RWPE2 (cell line): ENCODE results near the gene TAF15.

Experiments used
- ATAC-seq: fragments of 200-7000 bp; cut with Tn5 transposase; 3 replicates; pipeline ENCODE4 v1.9.1; 2021; ENCODE audit warnings: low read depth
- DNase-seq: peaks from one replicate; pipeline ENCODE4 v3.0.0-alpha.2; 2020; ENCODE audit warnings: low spot score
- H3K27ac ChIP-seq: fragments of 450-650 bp; 2 replicates; pipeline ENCODE4 v1.5.1; 2017; ENCODE audit warnings: mild to moderate bottlenecking; ENCODE audit not compliant: poor library complexity, severe bottlenecking
- H3K27me3 ChIP-seq: fragments of 250-450 bp; sonication (Bioruptor Pico); 2 replicates; pipeline ENCODE4 v1.5.1; 2021; ENCODE audit warnings: mild to moderate bottlenecking, moderate library complexity; ENCODE audit not compliant: insufficient read depth, poor library complexity, severe bottlenecking
- H3K36me3 ChIP-seq: fragments of 250-450 bp; sonication (Bioruptor Pico); 2 replicates; pipeline ENCODE4 v1.5.1; 2020; ENCODE audit warnings: low read depth, mild to moderate bottlenecking, moderate library complexity
- H3K4me1 ChIP-seq: fragments of 250-450 bp; sonication (Bioruptor Pico); 2 replicates; pipeline ENCODE4 v1.5.1; 2021; ENCODE audit warnings: mild to moderate bottlenecking, moderate library complexity; ENCODE audit not compliant: insufficient read depth, poor library complexity, severe bottlenecking
- H3K4me3 ChIP-seq: fragments of 250-450 bp; sonication (Bioruptor Pico); 2 replicates; pipeline ENCODE4 v1.5.1; 2021; ENCODE audit warnings: mild to moderate bottlenecking, moderate library complexity; ENCODE audit not compliant: severe bottlenecking
- H3K9me3 ChIP-seq: fragments of 250-450 bp; sonication (Bioruptor Pico); 2 replicates; pipeline ENCODE4 v1.5.1; 2021; ENCODE audit warnings: mild to moderate bottlenecking, moderate library complexity; ENCODE audit not compliant: severe bottlenecking
- TF ChIP-seq, protein P1 (sequence below): fragments of 450-650 bp; IDR thresholded peaks from one replicate; pipeline ENCODE4 v1.5.1; 2017; ENCODE audit warnings: mild to moderate bottlenecking, moderate library complexity; ENCODE audit not compliant: poor library complexity, severe bottlenecking

The TAF15 gene

DNA sequence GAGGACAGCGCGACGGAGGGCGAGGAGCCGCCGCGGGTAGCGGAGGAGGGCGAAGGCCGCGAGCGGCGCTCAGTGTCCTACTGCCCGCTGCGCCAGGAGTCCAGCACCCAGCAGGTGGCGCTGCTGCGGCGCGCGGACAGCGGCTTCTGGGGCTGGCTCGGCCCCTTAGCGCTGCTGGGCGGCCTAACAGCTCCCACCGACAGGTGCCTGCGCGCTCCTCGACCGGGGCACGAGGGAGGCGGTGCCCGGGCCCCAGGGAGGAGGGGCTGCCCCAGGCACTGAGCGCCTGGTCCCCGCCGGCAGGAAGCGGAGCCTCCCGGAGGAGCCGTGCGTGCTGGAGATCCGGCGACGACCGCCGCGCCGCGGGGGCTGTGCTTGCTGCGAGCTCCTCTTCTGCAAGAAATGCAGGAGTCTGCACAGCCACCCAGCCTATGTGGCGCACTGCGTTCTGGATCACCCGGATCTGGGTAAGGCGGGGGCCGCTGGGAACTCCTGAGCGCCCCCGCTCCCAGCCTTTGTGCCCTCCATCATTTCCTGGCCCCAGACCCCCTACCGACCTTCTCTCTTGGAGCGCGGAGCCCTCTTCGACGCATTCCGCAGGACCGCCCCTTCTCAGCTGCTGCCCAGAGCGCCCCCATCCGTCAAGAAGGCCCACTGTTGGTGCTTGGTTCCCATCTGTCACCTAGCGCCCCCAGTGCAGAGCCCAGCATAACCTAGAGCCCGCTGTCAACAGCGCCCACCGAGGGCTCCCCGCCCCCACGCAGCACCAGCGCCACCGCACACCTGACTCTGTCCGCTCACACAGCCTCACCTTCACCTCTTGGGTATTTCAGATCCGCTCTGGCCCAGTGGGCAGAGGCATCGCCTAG, 44.9 kb upstream of the TAF15 start:
- peak; percentile 92 for ATAC-seq
- H3K27ac ChIP-seq: no peak overlapping the region

DNA sequence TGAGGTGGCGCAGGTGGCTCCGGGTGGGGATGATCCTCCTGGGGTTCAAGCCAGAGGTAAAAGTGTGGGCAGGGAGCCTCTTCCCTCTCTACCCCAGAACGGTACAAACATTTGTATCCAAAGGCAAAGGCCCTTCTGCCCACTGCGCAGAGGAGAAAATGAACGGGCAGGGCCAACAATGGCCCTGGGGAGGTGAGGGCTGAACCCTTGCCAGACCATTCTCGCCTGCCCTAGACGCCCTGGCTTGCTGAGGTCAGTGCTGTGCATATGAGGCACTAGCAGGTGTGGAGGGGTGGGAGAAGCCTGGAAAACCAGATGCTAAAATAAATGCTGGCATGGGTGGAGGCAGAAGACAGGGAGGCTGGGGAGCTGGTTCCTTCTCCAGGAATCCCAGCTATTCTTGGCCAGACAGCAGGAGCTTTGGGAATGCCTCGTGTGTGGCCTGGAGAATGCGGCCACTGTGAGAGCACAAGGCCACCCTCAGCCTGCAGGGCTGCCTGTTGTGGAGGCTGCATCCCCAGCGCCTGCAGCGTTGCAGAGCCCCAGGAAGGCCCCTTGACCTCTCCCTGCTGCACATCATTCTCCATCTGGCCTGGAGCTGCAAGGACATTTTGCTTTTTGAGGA, 44.1 kb upstream of the TAF15 start:
- Histone ChIP-seq H3K27ac (no peak overlapping the region), H3K36me3 (no peaks in the 10 kb centered on the region), H3K4me3 (no peak overlapping the region), H3K27me3 (no peaks in the 10 kb centered on the region), H3K4me1 (no peaks in the 10 kb centered on the region), H3K9me3 (no peaks in the 10 kb centered on the region)
- no peak for ATAC-seq
- no peak for DNase-seq
- TF ChIP-seq, protein P1, sequence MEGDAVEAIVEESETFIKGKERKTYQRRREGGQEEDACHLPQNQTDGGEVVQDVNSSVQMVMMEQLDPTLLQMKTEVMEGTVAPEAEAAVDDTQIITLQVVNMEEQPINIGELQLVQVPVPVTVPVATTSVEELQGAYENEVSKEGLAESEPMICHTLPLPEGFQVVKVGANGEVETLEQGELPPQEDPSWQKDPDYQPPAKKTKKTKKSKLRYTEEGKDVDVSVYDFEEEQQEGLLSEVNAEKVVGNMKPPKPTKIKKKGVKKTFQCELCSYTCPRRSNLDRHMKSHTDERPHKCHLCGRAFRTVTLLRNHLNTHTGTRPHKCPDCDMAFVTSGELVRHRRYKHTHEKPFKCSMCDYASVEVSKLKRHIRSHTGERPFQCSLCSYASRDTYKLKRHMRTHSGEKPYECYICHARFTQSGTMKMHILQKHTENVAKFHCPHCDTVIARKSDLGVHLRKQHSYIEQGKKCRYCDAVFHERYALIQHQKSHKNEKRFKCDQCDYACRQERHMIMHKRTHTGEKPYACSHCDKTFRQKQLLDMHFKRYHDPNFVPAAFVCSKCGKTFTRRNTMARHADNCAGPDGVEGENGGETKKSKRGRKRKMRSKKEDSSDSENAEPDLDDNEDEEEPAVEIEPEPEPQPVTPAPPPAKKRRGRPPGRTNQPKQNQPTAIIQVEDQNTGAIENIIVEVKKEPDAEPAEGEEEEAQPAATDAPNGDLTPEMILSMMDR: no peak

More for the DNA sequence above, 44.9 kb upstream of the TAF15 start:
- Histone ChIP-seq H3K36me3 (no peaks in the 10 kb centered on the region), H3K27me3 (no peaks in the 10 kb centered on the region), H3K4me1 (no peaks in the 10 kb centered on the region), H3K4me3 (peak overlapping the region; percentile 23), H3K9me3 (no peaks in the 10 kb centered on the region)
- TF ChIP-seq, protein P1: peak; percentile 97
- peak; percentile 85 for DNase-seq

DNA sequence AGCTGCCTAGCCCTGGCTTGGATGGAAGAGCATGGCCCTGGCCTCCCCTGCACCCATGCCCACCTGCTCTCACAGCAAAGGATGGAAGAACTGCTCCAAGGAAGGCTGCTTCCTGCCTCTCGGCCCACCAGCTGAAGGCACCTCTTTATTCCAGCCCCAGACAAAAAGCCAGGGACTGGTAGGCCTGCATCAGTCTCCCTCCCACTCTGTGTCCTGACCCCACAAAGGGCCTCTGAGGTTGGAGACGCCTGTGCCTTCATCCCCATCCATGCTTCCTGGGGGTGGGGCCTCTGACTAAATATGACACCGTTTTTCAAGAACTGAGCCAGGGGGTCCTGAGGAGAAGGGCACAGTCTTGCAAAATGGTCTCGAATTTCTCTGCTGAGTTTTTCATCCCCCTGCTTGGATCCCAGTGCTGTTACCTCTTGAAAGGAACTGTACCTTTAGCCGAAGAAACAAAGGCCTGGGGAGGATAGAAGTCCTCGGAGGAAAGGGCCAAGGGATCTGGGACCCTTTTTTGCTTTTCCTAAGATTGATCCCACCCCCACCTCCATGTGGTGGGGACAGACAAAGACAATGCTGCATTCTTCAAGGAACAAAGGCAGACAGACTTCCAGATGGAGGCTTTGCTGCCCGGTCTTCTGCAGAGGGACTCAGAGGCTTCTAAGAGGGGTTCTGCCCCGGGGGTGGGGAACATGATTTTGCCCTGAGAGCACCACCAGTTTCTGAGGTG, 43.4 kb upstream of the TAF15 start:
- Histone ChIP-seq H3K36me3 (no peaks in the 10 kb centered on the region), H3K27me3 (no peaks in the 10 kb centered on the region), H3K9me3 (no peaks in the 10 kb centered on the region), H3K27ac (no peak overlapping the region), H3K4me3 (no peak overlapping the region), H3K4me1 (no peaks in the 10 kb centered on the region)
- TF ChIP-seq, protein P1: no peak
- ATAC-seq (no peak), DNase-seq (no peak)

DNA sequence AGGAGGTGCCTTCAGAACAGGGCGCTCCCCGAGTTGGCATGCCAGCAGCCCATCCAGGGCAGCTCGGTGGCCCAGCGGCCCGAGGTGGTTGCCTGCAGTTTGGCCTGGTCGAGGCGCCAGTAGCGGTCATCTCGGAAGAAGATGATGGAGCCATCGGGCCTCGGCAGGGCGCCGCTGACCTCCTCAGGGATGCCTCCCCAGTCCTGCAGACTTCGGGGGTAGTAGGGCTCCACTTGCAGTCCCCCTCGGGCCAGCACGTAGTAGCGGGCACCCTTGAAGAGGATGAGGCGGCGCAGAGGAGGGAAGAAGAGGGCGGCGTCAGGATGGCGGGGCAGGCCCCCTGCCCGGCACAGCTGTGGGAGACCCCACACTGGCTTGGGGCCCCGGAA, 42.8 kb upstream of the TAF15 start:
- Histone ChIP-seq H3K9me3 (no peaks in the 10 kb centered on the region), H3K27me3 (no peaks in the 10 kb centered on the region), H3K4me1 (no peaks in the 10 kb centered on the region), H3K4me3 (no peak overlapping the region), H3K27ac (no peak overlapping the region), H3K36me3 (no peaks in the 10 kb centered on the region)
- DNase-seq (no peak), ATAC-seq (no peak)
- TF ChIP-seq, protein P1: no peak
